ENCODE data around the gene OPRL1.

- TF ChIP-seq CTCF (IDR thresholded peaks at IDR 0.05) (no peak), POLR2A (IDR thresholded peaks at IDR 0.05) (no peak)
Observed at GRCh38 chr20:64062276-64062595, 17.6 kb upstream of the OPRL1 start.

All from lower leg skin (tissue), 3 donors.